Measurements from ENCODE around the gene HDAC1. TPM values are rescaled to one million over a fixed set of nuclear protein-coding genes. Genes with fewer than 3 reads are reported as not detected.

Gene HDAC1
- total and polyA plus RNA-seq, 2 of the 13 experiments (the other 11 are each of a cell fraction or from before 2014, with no cell fraction given) = 93.5 to 189 TPM

GRCh38 chr1:32255072-32256071 is 36.5 kb upstream of the HDAC1 start (continued):
- TF ChIP-seq, protein P1, sequence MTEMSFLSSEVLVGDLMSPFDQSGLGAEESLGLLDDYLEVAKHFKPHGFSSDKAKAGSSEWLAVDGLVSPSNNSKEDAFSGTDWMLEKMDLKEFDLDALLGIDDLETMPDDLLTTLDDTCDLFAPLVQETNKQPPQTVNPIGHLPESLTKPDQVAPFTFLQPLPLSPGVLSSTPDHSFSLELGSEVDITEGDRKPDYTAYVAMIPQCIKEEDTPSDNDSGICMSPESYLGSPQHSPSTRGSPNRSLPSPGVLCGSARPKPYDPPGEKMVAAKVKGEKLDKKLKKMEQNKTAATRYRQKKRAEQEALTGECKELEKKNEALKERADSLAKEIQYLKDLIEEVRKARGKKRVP (CRISPR knock-in tag; IDR thresholded peaks at IDR 0.05) = peak in 1 of 2 experiments; percentile 51; a peak in 1 of 4 replicates
- TF ChIP-seq ZNF616 (CRISPR knock-in tag; IDR thresholded peaks at IDR 0.05; ENCODE audit: low read depth) = no peak
- no peak for TF ChIP-seq ZNF354B (CRISPR knock-in tag; IDR thresholded peaks at IDR 0.05)
- no peak for TF ChIP-seq MTA1 (CRISPR knock-in tag; IDR thresholded peaks at IDR 0.05; ENCODE audit: borderline replicate concordance)
- TF ChIP-seq ZSCAN30 (CRISPR knock-in tag; IDR thresholded peaks at IDR 0.05) = no peak
- TF ChIP-seq CENPT (CRISPR knock-in tag; IDR thresholded peaks at IDR 0.05; ENCODE audit: low read depth) = no peak
- 0 out of 2 replicates have a peak, but pooled peaks have one; percentile 59 for TF ChIP-seq SSRP1 (CRISPR knock-in tag; IDR thresholded peaks at IDR 0.05)
- no peak for TF ChIP-seq ZNF746 (CRISPR knock-in tag; IDR thresholded peaks at IDR 0.05)
- TF ChIP-seq ZNF652 (CRISPR knock-in tag; IDR thresholded peaks at IDR 0.05; ENCODE audit: borderline replicate concordance, low read depth) = peak; percentile 88
- TF ChIP-seq ZNF18 (CRISPR knock-in tag; IDR thresholded peaks at IDR 0.05; ENCODE audit: insufficient replicate concordance) = no peak
- TF ChIP-seq HDAC6 (IDR thresholded peaks at IDR 0.05; ENCODE audit: low read depth, low read length) = no peak
- TF ChIP-seq, protein P2, sequence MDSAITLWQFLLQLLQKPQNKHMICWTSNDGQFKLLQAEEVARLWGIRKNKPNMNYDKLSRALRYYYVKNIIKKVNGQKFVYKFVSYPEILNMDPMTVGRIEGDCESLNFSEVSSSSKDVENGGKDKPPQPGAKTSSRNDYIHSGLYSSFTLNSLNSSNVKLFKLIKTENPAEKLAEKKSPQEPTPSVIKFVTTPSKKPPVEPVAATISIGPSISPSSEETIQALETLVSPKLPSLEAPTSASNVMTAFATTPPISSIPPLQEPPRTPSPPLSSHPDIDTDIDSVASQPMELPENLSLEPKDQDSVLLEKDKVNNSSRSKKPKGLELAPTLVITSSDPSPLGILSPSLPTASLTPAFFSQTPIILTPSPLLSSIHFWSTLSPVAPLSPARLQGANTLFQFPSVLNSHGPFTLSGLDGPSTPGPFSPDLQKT (CRISPR knock-in tag; IDR thresholded peaks at IDR 0.05; ENCODE audit: borderline replicate concordance) = no peak
- 0 out of 2 replicates have a peak, but pooled peaks have one; percentile 34 for TF ChIP-seq BCL6 (CRISPR knock-in tag; IDR thresholded peaks at IDR 0.05)
- TF ChIP-seq SNAPC5 (CRISPR knock-in tag; IDR thresholded peaks at IDR 0.05; ENCODE audit: borderline replicate concordance) = no peak
- TF ChIP-seq ZXDC (CRISPR knock-in tag; IDR thresholded peaks at IDR 0.05) = no peak
- TF ChIP-seq NCOA2 (CRISPR knock-in tag; IDR thresholded peaks at IDR 0.05) = 0 out of 2 replicates have a peak, but pooled peaks have one; percentile 61
- TF ChIP-seq KAT8 (CRISPR knock-in tag; IDR thresholded peaks at IDR 0.05) = peak; percentile 69; the same call in 1 of the 2 replicates
- TF ChIP-seq DNMT1 (CRISPR knock-in tag; IDR thresholded peaks at IDR 0.05) = no peak

Measured in HepG2 (cell line).